A673 (cell line): Measurements from ENCODE around the gene NPPC. TPM values are rescaled to one million over a fixed set of nuclear protein-coding genes. Genes with fewer than 3 reads are reported as not detected.

Source experiments
- Bru-seq: library from RNA; stranded (reverse); fragments of 400-500 nt; gene quantifications from one replicate; lab custom pipeline; 2021; lab: Mats Ljungman, UMichigan
- BruChase-seq, 2 experiments: library from RNA; stranded (reverse); fragments of 400-500 nt; gene quantifications; one replicate each; lab custom pipeline; 2021; lab: Mats Ljungman, UMichigan
- BruUV-seq: library from RNA; stranded (reverse); fragments of 400-500 nt; replicated peaks from 2 replicates; lab custom pipeline; 2021; lab: Mats Ljungman, UMichigan
- CTCF ChIA-PET: fragments of 300-600 bp; sonication (Branson Sonifier 250); formaldehyde crosslinking; loops from one replicate; lab custom pipeline; 2022; ENCODE audit warnings: antibody characterized with exemption; lab: Charles Lee
- POLR2A ChIA-PET: fragments of 300-600 bp; sonication (Branson Sonifier 250); formaldehyde crosslinking; loops from one replicate; lab custom pipeline; 2022; ENCODE audit warnings: antibody characterized with exemption; ENCODE audit not compliant: low non-redundant PET; lab: Charles Lee
- DNase-seq: peaks from one replicate; pipeline ENCODE4 v3.0.0-alpha.2; 2015; ENCODE audit warnings: low spot score
- H3K27ac ChIP-seq: fragments of 200-600 bp; sonication (generic); 2 replicates; pipeline ENCODE4 v1.5.1; 2016; ENCODE audit warnings: mixed run types, low read depth, mild to moderate bottlenecking, mixed read lengths, antibody characterized with exemption, low read length; ENCODE audit not compliant: poor library complexity, severe bottlenecking
- H3K27me3 ChIP-seq: fragments of 200-600 bp; sonication (generic); replicated peaks from 2 replicates; pipeline ENCODE4 v1.6.1; 2017; ENCODE audit warnings: mixed run types, low read depth, mild to moderate bottlenecking, mixed read lengths, antibody characterized with exemption, low read length; ENCODE audit not compliant: insufficient read depth, poor library complexity
- H3K36me3 ChIP-seq: fragments of 200-600 bp; sonication (generic); 2 replicates; pipeline ENCODE4 v1.6.1; 2016; ENCODE audit warnings: mixed run types, mild to moderate bottlenecking, mixed read lengths, antibody characterized with exemption, low read length; ENCODE audit not compliant: insufficient read depth, poor library complexity, severe bottlenecking
- H3K4me1 ChIP-seq: fragments of 200-600 bp; sonication (generic); 2 replicates; pipeline ENCODE4 v1.6.1; 2017; ENCODE audit warnings: mixed run types, mild to moderate bottlenecking, mixed read lengths, antibody characterized with exemption, low read length; ENCODE audit not compliant: insufficient read depth, poor library complexity, severe bottlenecking
- H3K4me3 ChIP-seq: fragments of 200-600 bp; sonication (generic); 2 replicates; pipeline ENCODE4 v1.5.1; 2016; ENCODE audit warnings: low read depth, mixed run types, mild to moderate bottlenecking, mixed read lengths, low read length; ENCODE audit not compliant: poor library complexity, severe bottlenecking
- H3K9me3 ChIP-seq: fragments of 200-600 bp; sonication (generic); 2 replicates; pipeline ENCODE4 v1.6.1; 2016; ENCODE audit warnings: mixed run types, low read depth, mild to moderate bottlenecking, mixed read lengths, antibody characterized with exemption, low read length; ENCODE audit not compliant: poor library complexity, severe bottlenecking
- EZH2 ChIP-seq: fragments of 200-600 bp; sonication (generic); IDR thresholded peaks from 2 replicates; pipeline ENCODE4 v1.6.1; 2017; ENCODE audit warnings: borderline replicate concordance, low read depth, mild to moderate bottlenecking, mixed read lengths, antibody characterized with exemption, low read length; ENCODE audit not compliant: poor library complexity, severe bottlenecking
- intact Hi-C: fragments of 100-400 bp; cut with micrococcal nuclease; formaldehyde crosslinking; loops from one replicate; pipeline ENCODE4 v1.10.0; 2022; ENCODE audit not compliant: unreplicated experiment
- long read RNA-seq: library from polyadenylated mRNA; stranded (forward); transcript quantifications from one replicate; pipeline ENCODE4 v2.0.0, GENCODE V29; 2022
- total RNA-seq: library from RNA; stranded (reverse); gene quantifications from 2 replicates; pipeline ENCODE4 v1.2.3, GENCODE V29; 2021
- TF ChIP-seq, protein P1 (sequence below): fragments of 300-800, 200-600 bp; sonication (generic); conservative IDR thresholded peaks from 2 replicates; pipeline ENCODE4 v1.5.1; 2017; ENCODE audit warnings: low read depth, mild to moderate bottlenecking, antibody characterized with exemption, low read length, moderate library complexity, mixed read lengths

NPPC gene, protein sequence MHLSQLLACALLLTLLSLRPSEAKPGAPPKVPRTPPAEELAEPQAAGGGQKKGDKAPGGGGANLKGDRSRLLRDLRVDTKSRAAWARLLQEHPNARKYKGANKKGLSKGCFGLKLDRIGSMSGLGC
- total RNA-seq (not detected in 2 replicates), Bru-seq, nascent RNA (not detected), BruChase-seq, experiment 1, labeled RNA remaining after a 2-hour chase (percentile 13 among the genes with signal in this experiment), BruChase-seq, experiment 2, labeled RNA remaining after a 6-hour chase (percentile 17 among the genes with signal in this experiment)
- long read RNA-seq, result 0 reads

DNA sequence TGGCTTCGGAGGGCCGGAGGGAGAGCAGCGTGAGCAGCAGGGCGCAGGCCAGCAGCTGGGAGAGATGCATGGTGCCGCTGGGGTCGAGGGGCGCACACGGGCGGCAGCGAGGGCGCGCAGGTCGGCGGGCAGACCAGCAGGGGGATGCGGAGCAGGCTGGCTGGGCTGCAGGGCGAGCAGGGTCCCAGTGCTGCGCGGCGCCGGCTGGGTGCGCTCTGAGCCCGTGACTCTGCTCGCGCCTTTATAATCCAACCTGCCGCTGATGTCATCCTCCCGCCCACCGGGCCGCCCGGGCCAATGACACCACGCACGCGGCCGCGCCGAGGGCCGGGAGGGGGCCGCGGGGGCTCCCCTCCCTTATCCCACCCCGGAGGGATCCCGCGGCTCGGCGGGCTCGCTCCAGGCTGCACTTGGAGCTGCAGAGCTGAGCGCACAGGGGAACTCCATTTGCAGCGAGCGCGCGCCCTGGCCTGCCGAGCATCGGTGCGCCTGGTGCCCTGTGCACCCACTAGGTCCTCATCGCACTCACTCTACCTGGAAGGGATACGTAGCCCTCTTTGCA, at the start of gene NPPC:
Gene NPPC (minus strand): TSS at position 217 of the 562 bp plus-strand sequence. CDS start 147 bp downstream, at position 70.
- ChIA-PET CTCF (no interaction called here), POLR2A (no interaction called here)
- Histone ChIP-seq H3K27ac (no peak within 1 kb of the TSS), H3K4me3 (peak within 1 kb of the TSS; percentile 46), H3K36me3 (no peaks in the 10 kb centered on the region), H3K9me3 (no peaks in the 10 kb centered on the region), H3K4me1 (peaks cover 14% of the 10 kb centered on the region), H3K27me3 (peaks cover 37% of the 10 kb centered on the region)
- no TSS peak for BruUV-seq
- DNase-seq, result peak; percentile 81
- TF ChIP-seq, protein P1, sequence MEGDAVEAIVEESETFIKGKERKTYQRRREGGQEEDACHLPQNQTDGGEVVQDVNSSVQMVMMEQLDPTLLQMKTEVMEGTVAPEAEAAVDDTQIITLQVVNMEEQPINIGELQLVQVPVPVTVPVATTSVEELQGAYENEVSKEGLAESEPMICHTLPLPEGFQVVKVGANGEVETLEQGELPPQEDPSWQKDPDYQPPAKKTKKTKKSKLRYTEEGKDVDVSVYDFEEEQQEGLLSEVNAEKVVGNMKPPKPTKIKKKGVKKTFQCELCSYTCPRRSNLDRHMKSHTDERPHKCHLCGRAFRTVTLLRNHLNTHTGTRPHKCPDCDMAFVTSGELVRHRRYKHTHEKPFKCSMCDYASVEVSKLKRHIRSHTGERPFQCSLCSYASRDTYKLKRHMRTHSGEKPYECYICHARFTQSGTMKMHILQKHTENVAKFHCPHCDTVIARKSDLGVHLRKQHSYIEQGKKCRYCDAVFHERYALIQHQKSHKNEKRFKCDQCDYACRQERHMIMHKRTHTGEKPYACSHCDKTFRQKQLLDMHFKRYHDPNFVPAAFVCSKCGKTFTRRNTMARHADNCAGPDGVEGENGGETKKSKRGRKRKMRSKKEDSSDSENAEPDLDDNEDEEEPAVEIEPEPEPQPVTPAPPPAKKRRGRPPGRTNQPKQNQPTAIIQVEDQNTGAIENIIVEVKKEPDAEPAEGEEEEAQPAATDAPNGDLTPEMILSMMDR, result peak; percentile 52
- TF ChIP-seq EZH2, result no peak
- intact Hi-C loops, result loop anchor here (10.0 kb wide), 1 partner anchor 369 kb away; no protein-coding TSS in a partner anchor

DNA sequence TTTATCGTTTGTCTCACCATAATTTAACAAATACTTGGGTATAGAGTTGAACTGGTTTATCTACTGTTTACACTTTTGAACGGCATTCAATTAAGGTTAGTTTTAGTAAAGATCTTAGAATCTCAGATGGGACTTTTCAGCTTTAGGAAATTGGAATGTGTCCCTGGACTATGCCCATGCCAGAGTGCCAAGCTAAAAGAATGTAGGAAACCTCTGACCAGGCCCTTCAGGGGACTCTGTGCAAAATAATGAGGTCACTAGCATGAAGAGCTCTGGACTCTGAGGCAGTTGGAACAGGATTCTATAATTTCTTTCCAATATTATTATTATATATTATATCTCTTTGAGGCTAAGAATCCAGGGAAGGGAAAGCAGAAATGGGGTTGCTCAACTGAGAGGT, 48.8 kb upstream of the NPPC start:
- H3K4me3 ChIP-seq, result no peak overlapping the region
- H3K36me3 ChIP-seq, result no peaks in the 10 kb centered on the region
- no peak for TF ChIP-seq EZH2
- TF ChIP-seq, protein P1, result no peak
- intact Hi-C loops, result no loop called here
- DNase-seq, result no peak
- no peaks in the 10 kb centered on the region for H3K9me3 ChIP-seq
- ChIA-PET CTCF (no interaction called here), POLR2A (no interaction called here)
- H3K27ac ChIP-seq, result no peak overlapping the region
- no TSS peak for BruUV-seq
- no peaks in the 10 kb centered on the region for H3K27me3 ChIP-seq
- no peaks in the 10 kb centered on the region for H3K4me1 ChIP-seq

DNA sequence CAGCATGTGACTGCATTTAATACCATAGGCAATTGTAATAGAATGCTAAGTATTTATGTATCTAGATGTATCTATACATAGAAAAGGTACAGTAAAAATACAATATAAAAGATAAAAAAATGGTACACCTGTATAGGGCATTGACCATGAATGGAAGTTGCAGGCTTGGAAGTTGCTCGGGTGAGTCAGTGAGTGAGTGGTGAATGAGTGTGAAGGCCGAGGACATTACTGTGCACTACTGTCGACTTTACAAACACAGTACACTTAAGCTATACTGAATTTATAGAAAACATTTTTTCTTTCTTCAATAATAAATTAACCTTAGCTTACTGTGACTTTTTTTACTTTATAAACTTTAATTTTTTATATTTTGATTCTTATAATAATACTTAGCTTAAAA, 44.3 kb upstream of the NPPC start:
- no TSS peak for BruUV-seq
- no peak for TF ChIP-seq EZH2
- TF ChIP-seq, protein P1, result no peak
- CTCF ChIA-PET, result no interaction called here
- peaks cover 11% of the 10 kb centered on the region for H3K9me3 ChIP-seq
- no peak overlapping the region for H3K4me3 ChIP-seq
- H3K27ac ChIP-seq, result no peak overlapping the region
- POLR2A ChIA-PET, result no interaction called here
- peaks cover 4% of the 10 kb centered on the region for H3K36me3 ChIP-seq
- no peaks in the 10 kb centered on the region for H3K4me1 ChIP-seq
- H3K27me3 ChIP-seq, result no peaks in the 10 kb centered on the region
- DNase-seq, result no peak
- intact Hi-C loops, result no loop called here
